Astrocyte of the cerebellum (primary cell): ENCODE measurements around the gene TEX22.

Experiments
- DNase-seq: peaks from one replicate; pipeline ENCODE4 v3.0.0-alpha.2; 2011; ENCODE audit warnings: low read depth
- H3K4me3 ChIP-seq: 2 replicates; pipeline ENCODE4 v1.5.1; 2011; ENCODE audit warnings: mild to moderate bottlenecking, low read depth, low read length, moderate library complexity
- in situ Hi-C: cut with HindIII; loops from 2 replicates; pipeline ENCODE4 v1.10.0; 2017; ENCODE audit warnings: low sequenced_read_pairs
- TF ChIP-seq, protein P1 (sequence below): IDR thresholded peaks from 2 replicates; pipeline ENCODE4 v1.5.1; 2012; ENCODE audit warnings: low read length, low read depth, moderate library complexity, mild to moderate bottlenecking; ENCODE audit errors: missing control alignments

The TEX22 gene

DNA sequence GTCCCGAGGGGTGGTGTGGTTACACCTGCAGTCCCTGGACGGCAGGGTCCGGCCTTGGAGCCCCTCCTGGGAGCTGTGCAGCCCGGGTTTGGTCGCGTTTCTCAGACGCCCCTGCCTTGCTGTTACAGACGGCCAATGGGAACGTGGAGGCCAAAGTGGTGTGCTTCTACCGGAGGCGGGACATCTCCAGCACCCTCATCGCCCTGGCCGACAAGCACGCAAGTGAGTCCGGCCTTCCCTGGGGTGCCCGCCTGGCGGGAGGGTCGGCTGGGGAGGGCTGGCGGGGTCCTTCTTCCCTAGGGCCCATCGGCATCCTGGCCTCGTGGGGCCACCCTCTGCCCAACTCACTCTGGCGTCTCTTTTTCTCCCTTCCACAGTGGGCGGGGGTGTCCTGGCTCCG is 47.0 kb downstream of the TEX22 start:
- no peak overlapping the region for H3K4me3 ChIP-seq
- in situ Hi-C loops = no loop called here
- TF ChIP-seq, protein P1, sequence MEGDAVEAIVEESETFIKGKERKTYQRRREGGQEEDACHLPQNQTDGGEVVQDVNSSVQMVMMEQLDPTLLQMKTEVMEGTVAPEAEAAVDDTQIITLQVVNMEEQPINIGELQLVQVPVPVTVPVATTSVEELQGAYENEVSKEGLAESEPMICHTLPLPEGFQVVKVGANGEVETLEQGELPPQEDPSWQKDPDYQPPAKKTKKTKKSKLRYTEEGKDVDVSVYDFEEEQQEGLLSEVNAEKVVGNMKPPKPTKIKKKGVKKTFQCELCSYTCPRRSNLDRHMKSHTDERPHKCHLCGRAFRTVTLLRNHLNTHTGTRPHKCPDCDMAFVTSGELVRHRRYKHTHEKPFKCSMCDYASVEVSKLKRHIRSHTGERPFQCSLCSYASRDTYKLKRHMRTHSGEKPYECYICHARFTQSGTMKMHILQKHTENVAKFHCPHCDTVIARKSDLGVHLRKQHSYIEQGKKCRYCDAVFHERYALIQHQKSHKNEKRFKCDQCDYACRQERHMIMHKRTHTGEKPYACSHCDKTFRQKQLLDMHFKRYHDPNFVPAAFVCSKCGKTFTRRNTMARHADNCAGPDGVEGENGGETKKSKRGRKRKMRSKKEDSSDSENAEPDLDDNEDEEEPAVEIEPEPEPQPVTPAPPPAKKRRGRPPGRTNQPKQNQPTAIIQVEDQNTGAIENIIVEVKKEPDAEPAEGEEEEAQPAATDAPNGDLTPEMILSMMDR = no peak
- DNase-seq = no peak

- H3K4me3 ChIP-seq = no peak overlapping the region
- DNase-seq = no peak
- in situ Hi-C loops = no loop called here
- TF ChIP-seq, protein P1 = no peak
Observed at GRCh38 chr14:105445901-105446845, 47.8 kb downstream of the TEX22 start.

GRCh38 chr14:105446971-105447370 is 48.6 kb downstream of the TEX22 start:
- no peak for DNase-seq
- TF ChIP-seq, protein P1 = no peak
- in situ Hi-C loops = no loop called here
- no peak overlapping the region for H3K4me3 ChIP-seq

GRCh38 chr14:105447651-105448640 is 49.6 kb downstream of the TEX22 start:
- no peak for DNase-seq
- in situ Hi-C loops = no loop called here
- no peak overlapping the region for H3K4me3 ChIP-seq
- TF ChIP-seq, protein P1 = no peak

- H3K4me3 ChIP-seq = no peak overlapping the region
- TF ChIP-seq, protein P1 = peak; percentile 90
- in situ Hi-C loops = no loop called here
- no peak for DNase-seq
Observed at GRCh38 chr14:105448706-105449111, 50.4 kb downstream of the TEX22 start.
